OCI-M2 (cell line): ENCODE data around the gene HDAC4.
"Not testable (repeated sequence)": the region's sequence is repeated elsewhere in the genome, so short reads cannot be mapped to it uniquely, and the experiment has no call there.

ENCODE experiments used
- DNase-seq: peaks from one replicate; lab custom pipeline; 2025; ENCODE audit not compliant: unreplicated experiment; lab: John Stamatoyannopoulos, UW

The HDAC4 gene

DNA sequence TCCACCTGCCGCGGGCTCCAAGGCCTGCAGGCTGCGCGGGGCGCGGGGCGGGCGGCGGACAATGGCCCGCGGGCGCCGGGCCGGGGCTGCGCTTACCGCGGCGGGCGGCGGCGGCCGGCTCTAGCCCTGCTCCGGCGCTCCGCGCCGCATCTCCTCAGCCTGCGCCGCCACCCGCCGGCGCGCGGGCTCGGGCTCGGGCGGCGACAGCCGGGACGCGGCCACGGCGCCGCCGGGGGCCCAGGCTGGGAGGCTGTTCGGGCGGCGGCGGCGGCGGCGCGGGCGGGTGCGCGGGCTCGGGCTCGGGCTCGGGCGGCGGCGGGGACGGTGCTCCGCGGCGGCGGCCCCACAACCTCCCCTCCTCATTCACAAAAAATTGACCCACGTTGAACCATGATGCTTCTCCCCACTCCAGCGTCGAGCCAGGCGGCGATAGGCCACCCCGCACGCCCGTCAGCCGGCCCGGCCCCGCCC is at the start of gene HDAC4:
Gene HDAC4, minus strand, starts transcription at position 425 of the 471 bp plus-strand sequence. CDS start 48,321 bp downstream, outside the sequence.
- DNase-seq = no peak

DNA sequence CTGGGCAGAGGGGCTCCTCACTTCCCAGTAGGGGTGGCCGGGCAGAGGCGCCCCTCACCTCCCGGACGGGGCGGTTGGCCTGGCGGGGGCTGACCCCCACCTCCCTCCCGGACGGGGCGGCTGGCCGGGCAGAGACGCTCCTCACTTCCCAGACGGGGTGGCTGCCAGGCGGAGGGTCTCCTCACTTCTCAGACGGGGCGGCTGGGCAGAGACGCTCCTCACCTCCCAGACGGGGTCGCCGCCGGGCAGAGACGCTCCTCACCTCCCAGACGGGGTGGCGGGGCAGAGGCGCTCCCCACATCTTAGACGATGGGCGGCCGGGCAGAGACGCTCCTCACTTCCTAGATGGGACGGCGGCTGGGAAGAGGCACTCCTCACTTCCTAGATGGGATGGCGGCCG is 48.6 kb upstream of the HDAC4 start:
- DNase-seq = not testable (repeated sequence)

DNA sequence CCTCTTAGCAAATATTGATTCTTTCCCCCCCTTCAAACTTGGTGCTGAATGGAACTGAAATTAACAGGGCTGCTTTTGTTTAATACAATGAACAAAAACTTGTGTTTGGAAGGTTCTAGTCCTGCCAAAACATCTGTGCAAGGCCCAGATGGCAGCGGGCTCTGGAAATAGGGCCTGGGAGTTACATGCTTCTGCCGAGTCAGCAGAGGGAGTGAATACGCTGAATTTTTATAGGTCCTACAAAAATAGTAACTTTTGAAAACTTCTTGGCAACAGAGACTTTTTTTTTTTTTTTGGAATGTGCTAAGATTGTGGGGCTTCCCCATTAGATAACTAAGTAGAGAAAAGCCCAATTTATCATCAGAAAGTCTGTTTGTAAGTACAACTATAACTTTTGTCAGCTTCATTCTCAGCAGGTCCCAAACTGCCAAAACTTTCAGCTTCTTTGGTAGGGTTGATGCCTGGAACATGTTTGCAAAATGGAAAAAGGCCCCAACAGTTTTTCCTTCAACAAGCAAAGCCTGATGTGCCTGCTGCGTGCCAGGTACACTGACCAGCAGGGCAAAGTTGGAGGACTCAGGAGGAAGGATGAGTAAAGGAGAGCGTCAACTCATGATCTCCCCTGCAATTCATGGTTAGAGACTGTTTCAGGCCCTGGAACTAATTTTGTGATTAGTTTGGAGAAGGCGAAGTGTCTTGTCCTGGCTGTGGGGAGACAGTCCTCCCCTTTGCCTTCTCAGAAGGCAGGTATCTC is 45.1 kb upstream of the HDAC4 start:
- DNase-seq = no peak

DNA sequence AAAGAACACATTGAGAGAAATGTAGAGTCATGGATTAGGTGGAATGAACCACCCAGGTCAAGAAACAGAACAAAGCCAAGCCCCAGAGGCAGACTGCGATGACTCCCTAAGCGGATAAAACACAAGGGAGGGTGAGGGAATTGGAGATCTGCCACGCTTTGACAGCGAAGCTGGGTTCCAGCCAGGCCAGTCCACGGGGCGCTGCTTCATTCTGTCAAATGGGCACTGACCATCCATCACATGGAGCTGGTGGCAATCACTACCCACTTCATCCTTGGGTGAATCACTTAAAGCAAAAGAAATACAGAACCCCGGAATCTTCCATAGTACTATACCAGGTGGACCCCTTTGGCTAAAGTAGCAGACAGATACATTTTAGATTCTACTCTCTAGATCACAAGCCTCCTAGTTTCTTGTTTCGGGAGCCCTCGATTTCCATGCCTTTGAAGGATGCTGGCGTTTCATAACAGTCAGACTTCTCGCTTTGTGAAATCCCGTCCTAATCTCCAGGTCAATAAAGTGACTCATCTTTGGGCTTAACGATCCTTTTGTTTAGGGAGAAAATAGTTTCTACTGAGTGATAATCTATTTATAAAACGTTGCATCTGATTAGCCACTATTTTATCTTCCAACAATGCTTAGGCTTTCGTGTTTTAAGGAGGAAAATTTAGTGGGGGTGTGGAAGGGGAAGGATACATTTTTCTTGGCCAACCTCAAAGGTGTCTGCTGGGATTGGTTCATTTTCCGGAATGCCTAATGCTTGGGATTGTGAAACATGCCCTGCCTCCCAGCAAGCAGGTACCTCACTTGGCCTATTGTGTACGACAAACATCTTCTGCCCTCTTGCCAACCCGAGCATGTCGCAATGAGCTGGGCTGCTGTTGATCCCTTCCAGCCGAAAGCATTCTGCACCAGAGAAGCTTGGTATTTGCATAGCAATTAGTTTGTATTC is 44.1 kb upstream of the HDAC4 start:
- DNase-seq = no peak

DNA sequence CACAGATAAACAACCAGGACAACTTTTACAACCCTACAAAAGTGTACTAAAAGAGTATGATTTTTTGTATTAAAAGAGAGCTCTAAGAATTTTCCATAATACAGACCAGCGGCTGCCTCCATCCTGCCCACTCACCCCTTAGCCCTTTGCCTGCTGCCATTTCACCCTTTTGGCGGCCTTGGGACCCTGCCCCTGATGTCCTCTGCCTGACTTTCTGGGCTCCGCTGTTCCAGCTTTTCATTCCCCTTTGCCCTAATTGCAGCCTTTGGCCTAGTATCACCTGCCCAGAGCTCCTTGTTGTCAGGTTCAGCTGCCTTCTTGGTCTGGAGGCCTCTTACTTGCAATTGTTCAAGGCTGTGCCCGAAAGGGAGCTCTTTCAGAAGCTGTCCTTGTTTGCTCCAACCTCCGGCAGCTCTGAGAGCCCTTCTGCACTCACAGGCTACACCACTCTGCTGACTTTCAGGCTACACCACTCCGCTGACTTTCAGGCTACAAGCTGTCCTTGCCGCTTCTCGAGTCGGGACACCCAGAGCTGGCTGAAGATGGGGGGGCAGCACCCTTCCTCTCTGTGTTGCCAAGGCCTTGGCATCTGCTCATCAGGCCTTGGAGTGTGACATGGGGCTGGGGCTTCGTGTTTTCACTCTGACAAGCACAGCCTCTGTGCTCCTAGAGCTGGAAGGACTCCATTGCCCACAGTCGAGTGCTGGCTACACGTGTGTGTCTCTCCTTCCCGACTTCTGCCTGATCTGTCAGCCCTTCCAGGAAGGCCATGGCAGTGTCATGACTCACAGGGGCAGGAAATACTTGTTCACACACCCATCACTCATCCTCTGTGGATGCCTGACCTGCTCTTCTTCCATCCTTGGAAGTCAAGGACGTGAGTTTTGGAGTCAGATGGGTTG is 43.1 kb upstream of the HDAC4 start:
- no peak for DNase-seq

DNA sequence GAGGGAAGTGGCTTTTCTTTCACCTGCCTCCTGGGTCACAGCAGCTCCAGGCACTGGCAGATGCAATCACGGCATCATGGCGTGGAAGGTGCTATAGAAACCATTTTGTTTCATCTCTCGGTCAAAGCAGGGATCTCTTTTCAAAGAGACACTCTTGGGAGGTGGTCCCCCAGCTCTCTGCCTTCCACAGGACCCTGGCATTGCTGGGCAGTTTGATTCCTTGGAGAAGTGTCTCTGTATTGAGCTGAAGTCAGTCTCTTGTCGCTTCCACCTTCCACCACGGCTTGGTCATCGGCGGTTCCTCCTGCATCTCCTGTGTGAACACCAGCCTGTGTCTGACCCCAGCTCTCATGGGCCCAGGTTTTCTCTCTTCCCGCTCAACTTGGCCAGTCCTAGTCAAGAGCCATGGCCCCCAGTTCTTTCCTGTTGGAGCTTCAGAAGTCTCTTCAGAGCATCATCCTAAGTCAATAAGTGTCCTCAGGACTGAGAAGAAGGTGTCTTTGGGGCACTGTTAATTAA is 42.3 kb upstream of the HDAC4 start:
- DNase-seq = no peak

DNA sequence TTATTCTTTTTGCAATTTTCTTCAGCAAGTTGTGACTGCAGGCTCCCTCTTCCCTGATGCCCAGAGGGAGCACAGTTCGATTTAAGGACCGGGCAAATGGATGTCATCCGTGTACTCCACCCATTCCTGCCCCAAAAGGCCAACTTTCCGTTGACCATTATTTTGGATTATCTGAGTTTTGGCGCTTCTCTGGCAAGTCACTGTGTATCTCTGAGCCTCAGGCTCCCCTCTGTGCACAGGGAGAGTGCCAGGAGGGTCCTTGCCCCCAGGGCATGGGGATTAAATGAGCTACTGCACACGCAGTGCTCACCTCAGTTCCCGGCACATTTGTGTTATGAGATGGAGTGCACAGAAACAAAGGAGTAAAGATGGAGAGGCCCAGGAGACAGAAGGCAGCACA is 41.4 kb upstream of the HDAC4 start:
- no peak for DNase-seq

DNA sequence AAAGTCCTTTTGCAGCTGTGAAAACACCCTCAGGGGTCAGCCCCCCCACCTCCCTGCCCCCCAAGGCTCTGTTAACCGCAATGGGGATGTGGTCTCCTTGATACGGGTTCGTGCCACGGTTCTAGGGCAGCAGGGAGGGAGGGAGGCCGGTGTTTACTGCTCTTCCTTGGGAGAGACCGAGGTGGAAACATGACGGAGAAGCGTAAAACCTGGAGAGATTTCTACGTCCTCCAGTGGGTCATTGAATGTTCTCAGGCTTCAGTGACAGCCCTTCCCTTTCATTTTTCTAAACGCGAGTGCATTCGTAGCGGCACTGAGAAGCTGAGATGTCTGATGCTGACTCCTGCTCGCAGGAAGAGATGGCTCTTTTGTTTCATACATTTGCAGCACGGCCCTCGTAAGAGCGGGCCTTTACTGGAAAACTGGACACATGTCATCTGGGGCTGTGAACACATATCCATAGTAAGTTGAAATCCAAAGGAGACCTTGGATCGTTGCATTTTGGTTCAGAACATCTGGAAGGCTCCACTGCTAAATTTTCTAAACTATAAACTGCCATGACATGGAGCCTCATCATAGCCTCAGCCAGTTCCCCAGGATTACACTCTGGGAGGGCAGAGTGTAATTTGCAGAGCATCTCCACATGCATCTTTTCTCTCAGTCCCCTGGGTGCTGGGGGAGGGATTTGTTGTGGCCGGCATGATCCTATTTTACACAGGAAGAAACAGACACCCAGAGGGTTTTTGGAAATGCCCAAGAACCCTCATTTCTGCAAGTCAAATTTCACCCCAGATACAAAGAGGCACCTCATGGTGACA is 40.6 kb upstream of the HDAC4 start:
- DNase-seq = no peak

DNA sequence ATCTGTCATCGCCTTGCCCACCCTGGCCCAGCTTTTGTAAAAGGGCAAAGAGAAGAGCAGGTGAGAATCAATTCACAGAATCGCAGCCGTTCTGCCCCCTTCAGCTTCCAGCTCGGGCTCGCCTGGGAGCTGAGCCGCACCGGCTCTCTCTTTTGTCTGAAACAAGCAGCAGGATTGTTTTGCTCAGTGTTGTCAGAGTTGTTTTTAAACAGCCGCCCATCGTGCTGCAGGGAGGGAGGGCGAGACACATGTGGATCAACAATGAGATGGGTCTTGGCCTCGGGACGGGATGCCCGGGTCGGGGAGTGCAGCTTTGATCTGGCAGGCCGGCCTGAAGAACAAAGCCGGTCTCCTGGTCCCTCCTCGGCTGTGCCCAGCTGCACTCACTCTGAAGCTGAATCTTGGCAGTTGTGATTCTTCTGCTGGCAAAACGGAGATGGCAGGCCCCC is 39.7 kb upstream of the HDAC4 start:
- DNase-seq = no peak

DNA sequence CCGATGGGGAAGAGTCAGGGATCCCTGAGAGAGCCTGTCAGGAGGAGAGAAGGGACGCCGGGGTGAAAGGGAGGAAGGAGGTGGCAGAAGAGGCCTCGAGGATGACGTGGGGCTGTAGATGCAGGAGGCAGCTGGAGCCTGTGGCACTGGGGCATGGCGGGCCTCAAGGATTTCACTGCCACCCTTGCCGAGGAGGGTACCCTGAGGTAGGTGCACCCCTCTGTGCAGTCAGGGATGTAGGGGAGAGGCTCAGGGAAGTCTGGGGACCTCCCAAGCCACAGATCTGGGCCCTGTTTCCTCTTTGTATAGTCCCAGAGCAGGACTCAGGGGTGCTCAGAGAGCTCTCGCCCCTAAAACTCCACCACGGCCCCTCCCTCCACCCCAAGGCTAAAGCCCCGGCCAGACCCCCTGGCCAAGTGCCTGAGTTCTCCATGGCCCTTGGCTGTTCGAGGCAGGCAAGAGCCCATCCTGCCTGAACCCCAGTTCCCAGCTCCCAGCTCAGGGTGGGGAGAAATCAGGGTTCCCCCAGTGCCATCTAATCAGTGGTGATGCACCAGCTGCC is 39.0 kb upstream of the HDAC4 start:
- no peak for DNase-seq

DNA sequence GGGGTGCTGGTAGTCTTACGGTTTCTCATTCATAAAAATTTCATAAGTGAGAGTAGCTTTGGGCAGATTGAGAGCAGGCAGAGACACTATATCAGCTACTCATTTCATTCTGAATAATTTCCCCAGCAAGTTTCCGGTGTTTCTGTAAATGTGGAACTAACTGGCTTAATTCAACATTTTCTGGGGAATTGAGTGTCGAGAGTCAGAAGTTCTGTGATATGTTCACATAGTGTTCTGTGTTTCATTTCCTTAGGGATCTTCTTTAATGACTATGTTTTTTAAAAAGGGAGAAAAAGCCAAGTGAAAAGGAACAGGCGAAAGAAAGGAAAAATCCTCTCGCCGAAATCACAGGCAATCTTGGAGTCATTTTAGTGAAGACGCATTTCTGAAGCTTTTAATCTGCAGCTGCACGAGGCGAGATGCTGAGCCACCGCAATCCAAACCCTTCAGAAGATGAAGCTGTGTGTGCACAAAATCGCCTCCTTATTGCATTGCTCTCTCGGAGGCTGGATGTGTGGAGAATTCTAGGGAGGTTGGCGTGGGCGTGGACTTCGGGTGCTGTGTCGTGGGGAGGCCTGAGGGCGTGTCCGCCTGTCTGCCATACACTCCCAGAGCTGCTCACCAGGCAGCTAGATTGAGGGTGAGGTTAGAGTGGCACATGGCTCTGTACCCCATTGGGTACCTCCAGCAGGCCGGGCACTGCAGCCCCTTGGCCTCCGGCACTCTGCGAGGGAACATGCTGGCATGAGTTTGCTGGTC is 38.4 kb upstream of the HDAC4 start:
- no peak for DNase-seq

DNA sequence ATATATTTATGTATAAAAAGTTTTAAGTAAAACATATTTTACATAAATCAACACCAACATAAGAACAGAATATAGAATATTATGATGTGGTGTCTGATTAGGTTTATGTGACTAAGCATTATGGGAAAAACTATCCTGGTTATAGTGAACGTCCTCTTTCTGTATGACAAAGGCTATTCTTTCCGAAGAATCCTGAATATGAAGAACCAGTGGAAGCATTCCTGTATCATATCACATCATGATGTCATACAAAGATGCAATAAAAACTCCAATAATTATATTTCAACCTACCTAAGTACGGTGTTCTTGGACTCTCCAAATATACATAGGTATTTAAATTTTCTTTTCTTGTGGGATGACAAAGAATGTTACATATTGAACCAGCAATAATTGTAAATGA is 37.5 kb upstream of the HDAC4 start:
- no peak for DNase-seq

DNA sequence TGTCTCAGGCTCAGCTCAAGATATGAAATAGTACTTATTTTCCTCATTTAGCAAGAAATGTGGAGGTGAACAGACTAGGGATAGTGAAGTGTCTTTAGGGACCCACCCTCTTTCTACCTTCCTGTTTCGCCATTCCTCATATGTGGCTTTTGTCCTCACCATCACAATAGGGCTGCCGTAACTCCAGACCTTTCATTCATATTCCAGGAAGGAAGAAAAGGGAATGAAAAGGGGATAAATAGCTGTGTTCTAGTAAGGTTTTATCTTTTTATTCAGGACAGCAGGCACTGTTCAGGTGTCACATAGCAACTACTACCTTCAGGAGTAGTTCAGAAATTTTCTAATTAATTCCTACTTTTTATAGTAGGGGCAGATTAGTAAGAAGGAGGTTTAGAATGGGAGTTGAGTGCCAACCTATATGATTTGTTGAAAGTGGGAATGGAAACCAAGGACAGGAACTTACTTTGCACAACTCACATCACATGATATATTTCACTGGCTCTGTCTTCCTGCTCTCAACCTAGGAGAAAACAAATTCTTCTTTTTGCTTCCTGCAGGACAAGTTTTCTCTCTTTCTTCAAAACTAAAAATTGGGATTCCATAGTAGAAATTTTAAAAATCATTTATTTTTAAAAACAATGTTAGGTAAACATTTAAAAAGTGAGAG is 36.0 kb upstream of the HDAC4 start:
- DNase-seq = no peak

DNA sequence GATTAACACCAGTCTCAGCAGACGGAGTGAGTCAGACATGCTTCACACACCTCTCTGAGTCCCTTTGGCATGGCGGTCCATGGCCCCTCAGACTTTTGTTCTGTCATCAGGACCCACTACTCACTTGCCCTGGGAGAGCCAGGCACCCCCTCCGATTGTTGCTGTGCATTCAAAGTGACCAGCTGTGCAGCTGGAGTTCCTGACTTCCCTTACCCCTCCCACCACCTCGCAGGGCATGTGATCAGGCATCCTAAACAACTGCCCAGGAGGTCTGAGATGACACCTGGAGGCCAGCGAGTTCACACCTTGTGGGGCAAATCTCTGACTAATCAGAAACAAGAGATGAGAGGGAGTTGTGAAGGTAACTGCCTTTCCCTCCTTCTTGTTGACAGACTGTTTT is 35.3 kb upstream of the HDAC4 start:
- DNase-seq = no peak

DNA sequence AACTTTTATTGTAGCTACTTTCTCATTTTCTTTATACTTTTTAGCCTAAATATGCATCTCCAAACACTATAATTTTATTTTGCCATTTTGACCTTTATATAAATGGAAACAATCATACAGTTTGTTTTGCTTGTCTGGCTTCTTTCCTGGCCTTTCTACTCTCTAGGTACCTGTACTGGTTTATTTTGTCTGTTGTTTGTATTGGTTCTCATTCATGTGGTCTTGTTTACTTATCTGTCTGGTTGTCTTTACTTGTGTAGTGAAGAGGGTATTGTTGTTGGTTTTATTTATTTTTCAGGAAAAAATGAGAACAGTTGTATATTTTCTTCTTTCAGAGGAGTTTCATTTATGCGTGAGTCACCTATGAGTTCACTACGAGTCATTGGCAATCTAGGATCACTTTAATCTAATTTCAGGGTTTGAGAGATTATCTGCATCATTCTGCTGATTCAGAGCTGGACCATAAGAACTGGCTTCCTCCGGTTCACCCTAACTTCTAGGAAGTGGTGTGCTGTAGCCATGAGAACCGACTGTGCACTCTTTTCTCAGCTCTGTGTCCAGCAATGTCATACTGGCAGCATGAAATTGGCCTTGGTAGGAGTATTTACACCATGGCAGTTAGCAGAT is 33.1 kb upstream of the HDAC4 start:
- DNase-seq = no peak

DNA sequence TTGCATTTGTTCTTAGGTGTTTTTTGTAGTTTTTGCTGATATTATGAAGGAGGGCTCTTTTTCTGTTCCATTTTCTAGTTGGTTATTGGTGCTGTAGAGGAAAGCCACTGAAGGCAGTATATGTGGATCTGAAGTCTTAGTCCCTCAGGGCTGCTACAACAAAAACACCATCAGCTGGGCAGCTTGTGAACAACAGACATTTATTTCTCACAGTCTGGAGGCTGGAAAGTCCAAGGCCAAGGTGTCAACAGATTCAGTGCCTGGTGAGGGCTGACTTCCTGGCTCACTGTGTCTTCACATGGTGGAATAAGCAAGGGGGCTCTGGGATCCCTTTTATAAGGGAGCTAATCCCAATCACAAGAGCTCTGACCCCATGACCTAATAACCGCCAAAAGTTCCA is 31.4 kb upstream of the HDAC4 start:
- DNase-seq = no peak

DNA sequence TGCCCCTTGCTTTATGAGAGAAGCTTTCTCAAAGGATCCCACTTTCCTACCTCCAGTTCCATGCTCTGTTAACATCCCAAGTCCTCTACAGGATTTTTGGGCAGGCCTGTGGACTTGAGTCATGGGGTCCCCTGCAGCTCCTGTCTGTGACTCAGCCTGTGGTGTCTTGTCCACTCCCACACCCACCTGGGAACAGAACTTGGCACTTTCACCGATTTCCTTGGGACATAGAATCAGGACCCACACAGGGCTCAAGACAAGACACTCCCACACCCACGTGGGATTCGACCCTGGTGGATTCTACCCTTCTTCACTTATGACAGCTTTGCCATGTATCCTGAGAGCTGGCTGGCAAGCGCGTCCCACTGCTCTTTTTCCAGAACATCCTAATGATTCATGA is 30.7 kb upstream of the HDAC4 start:
- DNase-seq = no peak
